Measurements from ENCODE around the gene PCSK2.

Gene PCSK2

GRCh38 chr20:17529586-17529985 lies 302.7 kb downstream of the PCSK2 start:
- no peak overlapping the region for H3K4me3 ChIP-seq (ENCODE audit: low read length)
- TF ChIP-seq CTCF (IDR thresholded peaks at IDR 0.05; ENCODE audit: insufficient read depth, low read depth, low read length, missing control alignments), result no peak
- no peak for DNase-seq (ENCODE audit: low read depth)

- no peak for DNase-seq (ENCODE audit: low read depth)
- H3K4me3 ChIP-seq (ENCODE audit: low read length), result no peak overlapping the region
- TF ChIP-seq CTCF (IDR thresholded peaks at IDR 0.05; ENCODE audit: insufficient read depth, low read depth, low read length, missing control alignments), result no peak
Measured at GRCh38 chr20:17530153-17530552, 303.3 kb downstream of the PCSK2 start.

GRCh38 chr20:17530716-17531664 lies 304.1 kb downstream of the PCSK2 start, which contains the start of gene BFSP1:
BFSP1 (minus strand) TSS chr20:17531379; CDS start chr20:17531329, 50 bp downstream.
- no peak for TF ChIP-seq CTCF (IDR thresholded peaks at IDR 0.05; ENCODE audit: insufficient read depth, low read depth, low read length, missing control alignments)
- DNase-seq (ENCODE audit: low read depth), result peak; percentile 58
- peak within 1 kb of the TSS; percentile 42 for H3K4me3 ChIP-seq (ENCODE audit: low read length)

GRCh38 chr20:17531665-17532025 lies 304.8 kb downstream of the PCSK2 start:
- peak overlapping the region; percentile 42 for H3K4me3 ChIP-seq (ENCODE audit: low read length)

GRCh38 chr20:17533396-17533795 lies 306.6 kb downstream of the PCSK2 start:
- DNase-seq (ENCODE audit: low read depth), result peak; percentile 78
- no peak overlapping the region for H3K4me3 ChIP-seq (ENCODE audit: low read length)
- TF ChIP-seq CTCF (IDR thresholded peaks at IDR 0.05; ENCODE audit: insufficient read depth, low read depth, low read length, missing control alignments), result no peak

More at GRCh38 chr20:17531665-17532025, 304.8 kb downstream of the PCSK2 start:
- TF ChIP-seq CTCF (IDR thresholded peaks at IDR 0.05; ENCODE audit: insufficient read depth, low read depth, low read length, missing control alignments), result no peak
- no peak for DNase-seq (ENCODE audit: low read depth)

- no peak for TF ChIP-seq CTCF (IDR thresholded peaks at IDR 0.05; ENCODE audit: insufficient read depth, low read depth, low read length, missing control alignments)
- DNase-seq (ENCODE audit: low read depth), result no peak
- H3K4me3 ChIP-seq (ENCODE audit: low read length), result no peak overlapping the region
Measured at GRCh38 chr20:17534077-17534476, 307.2 kb downstream of the PCSK2 start.
